NCI-H2107 treated with DMSO at 0.1 percent for 48 hours (cell line): ENCODE data around the gene TDO2.
A peak's percentile ranks its signal among the peaks of the same experiment; 100 is the strongest.

ENCODE experiments used
- DNase-seq: peaks from one replicate; lab custom pipeline; 2025; ENCODE audit not compliant: unreplicated experiment; lab: John Stamatoyannopoulos, UW

Gene TDO2

GRCh38 chr4:155953151-155954117 lies 49.9 kb downstream of the TDO2 start, which contains the start of gene CTSO:
Gene CTSO, minus strand, starts transcription at chr4:155953866. Its CDS starts 19 bp downstream, at chr4:155953847.
- peak; percentile 57 for DNase-seq

GRCh38 chr4:155954118-155954685 lies 50.7 kb downstream of the TDO2 start:
- no peak for DNase-seq

- DNase-seq, result no peak
Measured at GRCh38 chr4:155954939-155955338, 51.4 kb downstream of the TDO2 start.

- no peak for DNase-seq
Measured at GRCh38 chr4:155956461-155956860, 53.0 kb downstream of the TDO2 start.

GRCh38 chr4:155959417-155959816 lies 55.9 kb downstream of the TDO2 start:
- DNase-seq, result no peak

- DNase-seq, result no peak
Measured at GRCh38 chr4:155960522-155960921, 57.0 kb downstream of the TDO2 start.

- no peak for DNase-seq
Measured at GRCh38 chr4:155961575-155961974, 58.1 kb downstream of the TDO2 start.

- no peak for DNase-seq
Measured at GRCh38 chr4:155962767-155963166, 59.3 kb downstream of the TDO2 start.

- DNase-seq, result no peak
Measured at GRCh38 chr4:155964016-155964891, 60.8 kb downstream of the TDO2 start.

- DNase-seq, result no peak
Measured at GRCh38 chr4:155966171-155966570, 62.7 kb downstream of the TDO2 start.

- DNase-seq, result no peak
Measured at GRCh38 chr4:155966731-155967395, 63.4 kb downstream of the TDO2 start.
